Esophagus muscularis mucosa (tissue), 4 donors: Measurements from ENCODE around the gene F5.

Experiments
- EP300 ChIP-seq: sonication (generic); formaldehyde crosslinking; IDR thresholded peaks from one replicate; pipeline ENCODE4 v1.6.1; 2017; ENCODE audit warnings: antibody characterized with exemption
- POLR2A ChIP-seq: fragments of 450-650 bp; IDR thresholded peaks from one replicate; pipeline ENCODE4 v1.6.1; 2017; ENCODE audit warnings: antibody characterized with exemption, moderate library complexity, mild to moderate bottlenecking, low read depth
- POLR2AphosphoS5 ChIP-seq, 2 donors: sonication (generic); formaldehyde crosslinking; IDR thresholded peaks; one replicate each; pipeline ENCODE4 v1.6.1; 2017; ENCODE audit warnings: antibody characterized with exemption in 2 of 2
- TF ChIP-seq, protein P1 (sequence below), 3 experiments: fragments of 200-600 bp in 2 of 3; fragments of 450-650 bp in 1 of 3; sonication (generic) in 2 of 3; IDR thresholded peaks; one replicate each; pipeline ENCODE4 v1.5.1; 2017 to 2019; ENCODE audit warnings: antibody characterized with exemption in 3 of 3, mild to moderate bottlenecking in 2 of 3, moderate library complexity in 1 of 3

DNA sequence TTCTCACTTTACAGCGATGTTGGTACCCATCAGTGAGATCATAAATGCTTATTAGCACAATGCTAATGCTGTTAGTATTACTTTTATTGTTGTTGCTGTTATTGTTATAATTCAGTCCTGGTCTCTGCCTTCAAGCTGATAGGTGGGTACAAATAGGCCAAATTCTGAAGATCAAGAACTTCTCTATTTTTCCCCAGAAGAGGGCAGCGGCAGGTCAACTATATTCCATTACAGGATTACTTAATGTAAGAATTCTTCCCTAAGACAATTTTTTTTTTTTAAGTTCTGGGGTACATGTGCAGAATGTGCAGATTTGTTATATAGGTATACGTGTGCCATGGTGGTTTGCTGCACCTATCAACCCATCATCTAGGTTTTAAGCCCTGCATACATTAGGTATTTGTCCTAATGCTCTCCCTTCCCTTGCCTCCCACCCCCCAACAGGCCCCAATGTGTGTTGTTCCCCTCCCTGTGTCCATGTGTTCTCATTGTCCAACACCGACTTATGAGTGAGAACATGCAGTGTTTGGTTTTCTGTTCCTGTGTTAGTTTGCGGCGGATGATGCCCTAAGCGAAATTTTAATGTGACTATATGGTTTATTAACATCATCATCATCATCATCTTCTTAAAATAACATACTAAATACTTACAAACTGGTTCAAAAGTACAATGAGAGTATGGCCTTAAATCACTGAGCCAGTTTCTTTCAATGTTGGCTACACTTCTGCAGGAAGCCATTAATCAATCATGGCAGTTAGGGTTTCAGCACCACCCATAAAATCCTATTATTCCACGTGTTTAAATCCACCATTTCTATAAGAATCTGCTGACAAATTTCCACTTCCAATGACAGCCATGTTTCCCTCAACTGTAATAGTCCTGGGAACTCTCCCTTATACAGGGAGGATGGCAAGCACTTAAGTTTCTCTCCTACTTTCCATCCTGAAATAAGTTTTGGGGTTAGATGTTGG is 119.7 kb downstream of the F5 start:
- TF ChIP-seq, protein P1, sequence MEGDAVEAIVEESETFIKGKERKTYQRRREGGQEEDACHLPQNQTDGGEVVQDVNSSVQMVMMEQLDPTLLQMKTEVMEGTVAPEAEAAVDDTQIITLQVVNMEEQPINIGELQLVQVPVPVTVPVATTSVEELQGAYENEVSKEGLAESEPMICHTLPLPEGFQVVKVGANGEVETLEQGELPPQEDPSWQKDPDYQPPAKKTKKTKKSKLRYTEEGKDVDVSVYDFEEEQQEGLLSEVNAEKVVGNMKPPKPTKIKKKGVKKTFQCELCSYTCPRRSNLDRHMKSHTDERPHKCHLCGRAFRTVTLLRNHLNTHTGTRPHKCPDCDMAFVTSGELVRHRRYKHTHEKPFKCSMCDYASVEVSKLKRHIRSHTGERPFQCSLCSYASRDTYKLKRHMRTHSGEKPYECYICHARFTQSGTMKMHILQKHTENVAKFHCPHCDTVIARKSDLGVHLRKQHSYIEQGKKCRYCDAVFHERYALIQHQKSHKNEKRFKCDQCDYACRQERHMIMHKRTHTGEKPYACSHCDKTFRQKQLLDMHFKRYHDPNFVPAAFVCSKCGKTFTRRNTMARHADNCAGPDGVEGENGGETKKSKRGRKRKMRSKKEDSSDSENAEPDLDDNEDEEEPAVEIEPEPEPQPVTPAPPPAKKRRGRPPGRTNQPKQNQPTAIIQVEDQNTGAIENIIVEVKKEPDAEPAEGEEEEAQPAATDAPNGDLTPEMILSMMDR (IDR thresholded peaks at IDR 0.05) = peak; percentile 38 to 44 (median 39)
- TF ChIP-seq POLR2A (no peak), POLR2AphosphoS5 (IDR thresholded peaks at IDR 0.05) (no peak), EP300 (no peak)
